ENCODE measurements around the gene OR51I1. TPM values are rescaled to one million over a fixed set of nuclear protein-coding genes. Genes with fewer than 3 reads are reported as not detected.

The OR51I1 gene
- 1 to 10 TPM in 2 of 4 donors, not detected in 2; 1.6 to 5.0 TPM for total RNA-seq

- H3K4me3 ChIP-seq: no peak within 1 kb of the TSS
- no peaks in the 10 kb centered on the region for H3K36me3 ChIP-seq
- intact Hi-C loops (cut with DNase I; ENCODE audit: low total_unique reads): no loop called here
- H3K9me3 ChIP-seq: no peaks in the 10 kb centered on the region
- H3K4me1 ChIP-seq: no peaks in the 10 kb centered on the region
- TF ChIP-seq CTCF (IDR thresholded peaks at IDR 0.05) (no peak), POLR2A (IDR thresholded peaks at IDR 0.05) (no peak)
- DNase-seq: no peak
- no peaks in the 10 kb centered on the region for H3K27me3 ChIP-seq
- H3K27ac ChIP-seq: no peak within 1 kb of the TSS
Observed at GRCh38 chr11:5441414-5441813, at the start of gene OR51I1. TSS of gene OR51I1 (minus strand) at chr11:5441514. CDS start at chr11:5441514, 0 bp downstream.

GRCh38 chr11:5489576-5490357 lies 48.5 kb upstream of the OR51I1 start:
- no peak overlapping the region for H3K27ac ChIP-seq
- intact Hi-C loops (cut with DNase I; ENCODE audit: low total_unique reads): no loop called here
- no peak for TF ChIP-seq CTCF (IDR thresholded peaks at IDR 0.05)
- TF ChIP-seq POLR2A (IDR thresholded peaks at IDR 0.05): no peak
- H3K9me3 ChIP-seq: no peaks in the 10 kb centered on the region
- H3K4me1 ChIP-seq: no peaks in the 10 kb centered on the region
- no peaks in the 10 kb centered on the region for H3K36me3 ChIP-seq
- no peak for DNase-seq
- no peak overlapping the region for H3K4me3 ChIP-seq
- no peaks in the 10 kb centered on the region for H3K27me3 ChIP-seq

- no peaks in the 10 kb centered on the region for H3K9me3 ChIP-seq
- no peak for TF ChIP-seq CTCF (IDR thresholded peaks at IDR 0.05)
- no peak for TF ChIP-seq POLR2A (IDR thresholded peaks at IDR 0.05)
- no peaks in the 10 kb centered on the region for H3K4me1 ChIP-seq
- no peak overlapping the region for H3K4me3 ChIP-seq
- no peak overlapping the region for H3K27ac ChIP-seq
- H3K36me3 ChIP-seq: no peaks in the 10 kb centered on the region
- no peak for DNase-seq
- intact Hi-C loops (cut with DNase I; ENCODE audit: low total_unique reads): no loop called here
- no peaks in the 10 kb centered on the region for H3K27me3 ChIP-seq
Observed at GRCh38 chr11:5488798-5489399, 47.6 kb upstream of the OR51I1 start.

DNA sequence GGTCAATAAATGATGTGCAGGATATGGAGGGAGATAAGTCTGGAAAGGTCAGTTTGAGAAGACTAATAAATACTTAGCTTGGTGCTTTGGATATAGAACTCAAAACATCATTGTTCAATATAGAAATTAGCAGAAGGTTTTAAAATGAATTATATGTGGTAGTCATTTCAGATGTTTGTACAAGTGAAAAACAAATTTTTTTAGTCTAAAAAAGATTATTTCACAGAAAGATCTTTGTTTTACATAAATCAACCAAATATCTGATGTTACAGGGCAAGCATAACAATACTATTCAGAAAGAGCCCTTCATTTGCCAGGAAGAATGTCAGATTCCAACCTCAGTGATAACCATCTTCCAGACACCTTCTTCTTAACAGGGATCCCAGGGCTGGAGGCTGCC lies 47.1 kb upstream of the OR51I1 start, which contains the start of gene OR52D1:
Gene OR52D1, plus strand, starts transcription at position 301 of the 400 bp plus-strand sequence. Its CDS starts 22 bp downstream, at position 323.
- H3K9me3 ChIP-seq: no peaks in the 10 kb centered on the region
- H3K27ac ChIP-seq: no peak within 1 kb of the TSS
- no peaks in the 10 kb centered on the region for H3K27me3 ChIP-seq
- no peak for DNase-seq
- TF ChIP-seq POLR2A (IDR thresholded peaks at IDR 0.05) (no peak), CTCF (IDR thresholded peaks at IDR 0.05) (no peak)
- no peak within 1 kb of the TSS for H3K4me3 ChIP-seq
- no peaks in the 10 kb centered on the region for H3K36me3 ChIP-seq
- H3K4me1 ChIP-seq: no peaks in the 10 kb centered on the region
- intact Hi-C loops (cut with DNase I; ENCODE audit: low total_unique reads): no loop called here

DNA sequence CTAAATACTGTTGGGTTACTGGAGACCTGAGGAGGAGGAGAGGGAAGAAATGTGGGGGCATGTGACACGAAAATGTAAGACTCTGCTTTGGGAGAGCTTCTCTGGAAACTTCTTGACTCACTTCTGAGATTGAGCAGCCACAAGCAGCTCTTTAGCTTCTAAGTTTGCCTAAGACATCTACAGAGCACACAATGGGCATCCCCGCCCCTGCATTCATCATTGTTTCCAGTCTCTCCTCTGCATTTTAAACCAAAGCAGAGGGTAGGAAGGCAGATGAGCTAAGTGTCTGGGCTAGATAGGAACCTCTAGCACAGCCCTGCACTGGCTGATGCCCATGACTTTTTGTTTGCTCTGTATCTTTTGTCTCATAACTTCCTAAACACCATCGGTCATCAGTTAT lies 45.1 kb upstream of the OR51I1 start:
- Histone ChIP-seq H3K4me1 (no peaks in the 10 kb centered on the region), H3K36me3 (no peaks in the 10 kb centered on the region), H3K27me3 (no peaks in the 10 kb centered on the region), H3K4me3 (no peak overlapping the region), H3K27ac (no peak overlapping the region), H3K9me3 (no peaks in the 10 kb centered on the region)
- DNase-seq: no peak
- intact Hi-C loops (cut with DNase I; ENCODE audit: low total_unique reads): no loop called here
- TF ChIP-seq CTCF (IDR thresholded peaks at IDR 0.05): no peak
